ENCODE data around the gene FOXN3.

Gene FOXN3

GRCh38 chr14:89315493-89316470 is 101.3 kb downstream of the FOXN3 start:
- CTCF ChIA-PET: interaction anchor here (0.7 kb wide), 1 partner anchor 275 kb away, joined by 3 read pairs; no protein-coding TSS in a partner anchor
- POLR2A ChIA-PET: no interaction called here
- DNase-seq (ENCODE audit: extremely low spot score): no peak
- TF ChIP-seq CTBP1 (IDR thresholded peaks at IDR 0.05; ENCODE audit: borderline replicate concordance) (no peak), L3MBTL2 (conservative IDR thresholded peaks at IDR 0.05) (no peak), TARDBP (IDR thresholded peaks at IDR 0.05) (no peak), FOXK2 (IDR thresholded peaks at IDR 0.05) (no peak), HDGF (IDR thresholded peaks at IDR 0.05; ENCODE audit: borderline replicate concordance) (no peak)

GRCh38 chr14:89314274-89314673 is 102.8 kb downstream of the FOXN3 start:
- TF ChIP-seq ARNT (IDR thresholded peaks at IDR 0.05): no peak
- TF ChIP-seq ELF4 (IDR thresholded peaks at IDR 0.05): no peak
- no peak for TF ChIP-seq L3MBTL2 (conservative IDR thresholded peaks at IDR 0.05)
- no peak for TF ChIP-seq FOXA1 (IDR thresholded peaks at IDR 0.05)
- no peak for TF ChIP-seq FOXK2 (IDR thresholded peaks at IDR 0.05)
- TF ChIP-seq HDGF (IDR thresholded peaks at IDR 0.05; ENCODE audit: borderline replicate concordance): no peak
- TF ChIP-seq PKNOX1 (IDR thresholded peaks at IDR 0.05): no peak
- no peak for TF ChIP-seq LEF1 (IDR thresholded peaks at IDR 0.05; ENCODE audit: borderline replicate concordance)
- no peak for TF ChIP-seq NFRKB (IDR thresholded peaks at IDR 0.05)
- TF ChIP-seq FOXM1 (IDR thresholded peaks at IDR 0.05; ENCODE audit: borderline replicate concordance): no peak
- TF ChIP-seq BHLHE40 (IDR thresholded peaks at IDR 0.05; ENCODE audit: borderline replicate concordance): no peak
- no peak for TF ChIP-seq SP1 (IDR thresholded peaks at IDR 0.05)
- TF ChIP-seq SUZ12 (IDR thresholded peaks at IDR 0.05): no peak
- no peak for TF ChIP-seq ZNF384 (IDR thresholded peaks at IDR 0.05)
- TF ChIP-seq CTBP1 (IDR thresholded peaks at IDR 0.05; ENCODE audit: borderline replicate concordance): no peak
- no peak for TF ChIP-seq TARDBP (IDR thresholded peaks at IDR 0.05)
- POLR2A ChIA-PET: interaction anchor here (0.8 to 1.4 kb wide), 2 partner anchors 9 to 11 kb away, joined by 3 read pairs; no protein-coding TSS in a partner anchor

GRCh38 chr14:89312932-89313331 is 104.1 kb downstream of the FOXN3 start:
- DNase-seq (ENCODE audit: extremely low spot score): no peak
- ChIA-PET CTCF (interaction anchor here (0.6 kb wide), 1 partner anchor 23 kb away, joined by 3 read pairs; no protein-coding TSS in a partner anchor), POLR2A (no interaction called here)
- TF ChIP-seq ZNF384 (IDR thresholded peaks at IDR 0.05) (no peak), ARNT (IDR thresholded peaks at IDR 0.05) (no peak), L3MBTL2 (conservative IDR thresholded peaks at IDR 0.05) (no peak), NFRKB (IDR thresholded peaks at IDR 0.05) (no peak), SUZ12 (IDR thresholded peaks at IDR 0.05) (no peak), CTBP1 (IDR thresholded peaks at IDR 0.05; ENCODE audit: borderline replicate concordance) (no peak), SP1 (IDR thresholded peaks at IDR 0.05) (no peak), BHLHE40 (IDR thresholded peaks at IDR 0.05; ENCODE audit: borderline replicate concordance) (no peak), FOXA1 (IDR thresholded peaks at IDR 0.05) (no peak), LEF1 (IDR thresholded peaks at IDR 0.05; ENCODE audit: borderline replicate concordance) (no peak), ELF4 (IDR thresholded peaks at IDR 0.05) (no peak), FOXK2 (IDR thresholded peaks at IDR 0.05) (no peak), PKNOX1 (IDR thresholded peaks at IDR 0.05) (no peak), HDGF (IDR thresholded peaks at IDR 0.05; ENCODE audit: borderline replicate concordance) (no peak), TARDBP (IDR thresholded peaks at IDR 0.05) (no peak), FOXM1 (IDR thresholded peaks at IDR 0.05; ENCODE audit: borderline replicate concordance) (no peak)

More at GRCh38 chr14:89314274-89314673, 102.8 kb downstream of the FOXN3 start:
- no peak for DNase-seq (ENCODE audit: extremely low spot score)
- CTCF ChIA-PET: no interaction called here

DNA sequence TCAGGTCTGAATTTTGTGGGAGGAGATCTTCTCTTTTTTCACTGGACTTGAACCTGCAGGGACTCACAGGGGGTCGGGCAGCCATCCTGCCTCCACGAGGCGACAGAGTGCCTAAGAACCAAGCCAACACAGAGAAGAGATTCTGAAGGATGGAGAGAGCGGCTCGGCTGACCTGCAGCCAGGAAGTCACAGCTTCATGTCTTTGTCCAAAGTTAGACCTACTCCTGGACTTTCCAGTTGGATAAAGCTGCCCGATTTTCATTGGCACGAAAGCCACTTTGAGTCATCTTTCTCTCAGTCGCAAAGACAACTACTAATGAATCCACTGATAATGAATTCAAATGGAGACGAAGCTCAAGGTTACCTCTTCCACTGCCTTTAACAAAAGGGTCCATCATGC is 106.8 kb downstream of the FOXN3 start:
- ChIA-PET POLR2A (no interaction called here), CTCF (no interaction called here)
- DNase-seq (ENCODE audit: extremely low spot score): no peak
- no peak for TF ChIP-seq SUZ12 (IDR thresholded peaks at IDR 0.05)
- no peak for TF ChIP-seq FOXK2 (IDR thresholded peaks at IDR 0.05)
- TF ChIP-seq BHLHE40 (IDR thresholded peaks at IDR 0.05; ENCODE audit: borderline replicate concordance): no peak
- TF ChIP-seq HDGF (IDR thresholded peaks at IDR 0.05; ENCODE audit: borderline replicate concordance): no peak
- no peak for TF ChIP-seq ZNF384 (IDR thresholded peaks at IDR 0.05)
- TF ChIP-seq LEF1 (IDR thresholded peaks at IDR 0.05; ENCODE audit: borderline replicate concordance): no peak
- TF ChIP-seq PKNOX1 (IDR thresholded peaks at IDR 0.05): no peak
- no peak for TF ChIP-seq L3MBTL2 (conservative IDR thresholded peaks at IDR 0.05)
- no peak for TF ChIP-seq NFRKB (IDR thresholded peaks at IDR 0.05)
- no peak for TF ChIP-seq FOXA1 (IDR thresholded peaks at IDR 0.05)
- no peak for TF ChIP-seq ELF4 (IDR thresholded peaks at IDR 0.05)
- no peak for TF ChIP-seq ARNT (IDR thresholded peaks at IDR 0.05)
- no peak for TF ChIP-seq SP1 (IDR thresholded peaks at IDR 0.05)
- TF ChIP-seq FOXM1 (IDR thresholded peaks at IDR 0.05; ENCODE audit: borderline replicate concordance): no peak

GRCh38 chr14:89309670-89310177 is 107.3 kb downstream of the FOXN3 start:
- DNase-seq (ENCODE audit: extremely low spot score): no peak
- TF ChIP-seq LEF1 (IDR thresholded peaks at IDR 0.05; ENCODE audit: borderline replicate concordance) (no peak), PKNOX1 (IDR thresholded peaks at IDR 0.05) (no peak), L3MBTL2 (conservative IDR thresholded peaks at IDR 0.05) (no peak), FOXK2 (IDR thresholded peaks at IDR 0.05) (no peak), ZNF384 (IDR thresholded peaks at IDR 0.05) (no peak), ARNT (IDR thresholded peaks at IDR 0.05) (no peak), CTBP1 (IDR thresholded peaks at IDR 0.05; ENCODE audit: borderline replicate concordance) (no peak), SUZ12 (IDR thresholded peaks at IDR 0.05) (no peak), HDGF (IDR thresholded peaks at IDR 0.05; ENCODE audit: borderline replicate concordance) (no peak), FOXA1 (IDR thresholded peaks at IDR 0.05) (no peak), TARDBP (IDR thresholded peaks at IDR 0.05) (no peak), ELF4 (IDR thresholded peaks at IDR 0.05) (no peak), NFRKB (IDR thresholded peaks at IDR 0.05) (no peak), FOXM1 (IDR thresholded peaks at IDR 0.05; ENCODE audit: borderline replicate concordance) (no peak), SP1 (IDR thresholded peaks at IDR 0.05) (no peak)
- POLR2A ChIA-PET: no interaction called here
- CTCF ChIA-PET: no interaction called here
